ENCODE results near the gene USP20. TPM values are rescaled to one million over a fixed set of nuclear protein-coding genes. Genes with fewer than 3 reads are reported as not detected.

Gene USP20
- total and polyA plus RNA-seq, 9 donors = 6.0 to 16.5 (median 13.9) TPM

DNA sequence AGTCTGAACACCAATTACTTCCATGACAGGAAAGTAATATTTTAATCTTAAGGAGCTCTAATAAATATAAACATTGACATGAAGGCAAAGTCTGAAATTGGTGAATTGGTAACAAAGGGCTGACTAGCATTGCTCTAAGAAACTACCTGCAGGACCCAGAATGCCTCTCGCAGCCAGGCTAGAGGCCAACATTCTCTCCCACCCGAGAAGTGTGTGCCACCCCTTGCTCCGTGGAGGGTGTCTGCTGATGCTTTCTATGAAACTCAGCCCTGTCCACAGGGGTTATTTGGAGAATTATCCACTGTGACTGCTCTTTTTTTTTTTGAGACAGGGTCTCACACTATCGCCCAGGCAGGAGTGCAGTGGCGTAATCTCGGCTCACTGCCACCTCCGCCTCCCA, 81.4 kb downstream of the USP20 start:
- no peaks in the 10 kb centered on the region for H3K27me3 ChIP-seq (ENCODE audit: control insufficient read depth, insufficient read depth, low read length)
- no peak overlapping the region for H3K4me3 ChIP-seq (ENCODE audit: low read length)
- peaks cover 5% of the 10 kb centered on the region for H3K36me3 ChIP-seq (ENCODE audit: control insufficient read depth, insufficient read depth, low read length)
- no peaks in the 10 kb centered on the region for H3K4me1 ChIP-seq (ENCODE audit: control insufficient read depth, insufficient read depth, low read length)
- no peaks in the 10 kb centered on the region for H3K9me3 ChIP-seq (replicated peaks; ENCODE audit: control insufficient read depth, low read depth, low read length)
- 100% methylated on average over 1 of the region's 7 CpGs for WGBS (ENCODE audit: insufficient coverage)
- no peak overlapping the region for H3K27ac ChIP-seq (ENCODE audit: low read length)
- no peak for DNase-seq

DNA sequence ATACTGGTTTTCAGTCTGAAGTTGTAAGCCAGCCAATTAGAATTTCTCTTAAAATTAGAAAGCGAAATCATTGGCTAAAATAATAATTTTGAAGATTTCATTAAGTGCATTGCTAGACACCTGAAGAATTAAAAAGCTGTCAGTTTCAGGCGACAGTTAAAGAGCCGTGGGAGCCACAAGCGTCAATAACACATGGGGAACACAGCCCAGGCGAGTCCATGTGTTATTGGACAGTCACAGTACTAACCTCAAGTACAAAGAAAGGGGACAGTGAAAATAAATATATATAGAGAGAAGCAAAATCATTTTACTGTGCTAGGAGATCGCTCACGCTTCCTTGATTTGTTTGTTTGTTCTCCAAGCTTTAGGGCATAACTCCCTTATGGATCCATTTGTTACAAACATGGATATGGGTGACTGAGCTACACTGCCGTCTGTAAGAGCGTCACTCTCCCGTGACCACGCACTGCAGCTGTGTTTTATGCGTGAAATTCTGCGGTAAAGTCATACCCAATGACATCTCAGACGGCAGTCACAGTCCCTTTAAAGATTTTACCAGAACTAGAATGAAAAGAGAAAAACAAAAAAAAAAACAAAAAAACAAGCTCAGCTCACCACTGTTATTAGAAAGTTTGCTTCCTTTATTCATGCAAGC, 83.2 kb downstream of the USP20 start:
- Histone ChIP-seq H3K9me3 (replicated peaks; ENCODE audit: control insufficient read depth, low read depth, low read length) (no peaks in the 10 kb centered on the region), H3K4me1 (ENCODE audit: control insufficient read depth, insufficient read depth, low read length) (no peaks in the 10 kb centered on the region), H3K27me3 (ENCODE audit: control insufficient read depth, insufficient read depth, low read length) (no peaks in the 10 kb centered on the region), H3K4me3 (ENCODE audit: low read length) (no peak overlapping the region), H3K36me3 (ENCODE audit: control insufficient read depth, insufficient read depth, low read length) (peaks cover 8% of the 10 kb centered on the region), H3K27ac (ENCODE audit: low read length) (no peak overlapping the region)
- DNase-seq = no peak
- WGBS (ENCODE audit: insufficient coverage) = no CpG with 5 or more reads among the region's 14 CpGs

DNA sequence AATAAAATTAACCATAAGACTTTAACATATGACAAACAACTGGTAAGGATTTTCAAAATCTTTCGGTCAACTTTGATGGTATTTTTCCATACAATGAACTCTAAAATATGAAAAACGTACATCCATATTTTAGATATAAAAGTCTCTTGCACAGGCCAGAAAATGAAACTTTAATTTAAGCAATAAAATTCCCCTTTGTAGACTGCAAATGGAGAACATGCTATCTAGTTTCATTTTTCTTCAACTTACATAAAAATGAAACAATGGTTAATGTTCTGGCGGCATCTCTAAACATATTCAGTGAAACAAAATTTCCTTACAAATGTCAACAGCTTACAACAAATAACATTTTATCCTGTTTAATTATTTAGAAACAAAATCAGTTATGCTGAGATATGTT, 84.0 kb downstream of the USP20 start:
- H3K36me3 ChIP-seq (ENCODE audit: control insufficient read depth, insufficient read depth, low read length) = peaks cover 12% of the 10 kb centered on the region
- DNase-seq = no peak
- H3K9me3 ChIP-seq (replicated peaks; ENCODE audit: control insufficient read depth, low read depth, low read length) = no peaks in the 10 kb centered on the region
- no CpG with 5 or more reads among the region's 3 CpGs for WGBS (ENCODE audit: insufficient coverage)
- H3K4me3 ChIP-seq (ENCODE audit: low read length) = no peak overlapping the region
- H3K27ac ChIP-seq (ENCODE audit: low read length) = no peak overlapping the region
- no peaks in the 10 kb centered on the region for H3K4me1 ChIP-seq (ENCODE audit: control insufficient read depth, insufficient read depth, low read length)
- H3K27me3 ChIP-seq (ENCODE audit: control insufficient read depth, insufficient read depth, low read length) = no peaks in the 10 kb centered on the region

DNA sequence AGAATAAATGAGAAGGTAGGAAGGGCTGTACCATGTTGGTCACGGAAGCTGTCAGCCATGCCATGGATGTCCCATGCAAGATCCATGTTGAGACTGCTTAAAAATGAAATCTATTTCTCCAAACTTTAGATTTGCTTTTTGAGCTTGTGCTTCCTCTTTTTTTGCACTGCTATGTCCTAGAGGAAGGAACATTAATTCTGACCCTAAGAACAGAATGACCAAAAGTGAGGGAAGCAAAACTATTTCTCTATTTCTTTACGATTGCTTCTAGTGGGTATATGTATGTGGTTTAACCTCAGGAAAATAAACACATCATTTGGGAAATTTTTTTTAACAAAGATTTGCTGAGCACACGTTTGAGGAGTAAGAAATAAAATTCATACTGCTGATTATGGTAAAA, 84.6 kb downstream of the USP20 start:
- H3K27ac ChIP-seq (ENCODE audit: low read length) = no peak overlapping the region
- peaks cover 16% of the 10 kb centered on the region for H3K36me3 ChIP-seq (ENCODE audit: control insufficient read depth, insufficient read depth, low read length)
- no peaks in the 10 kb centered on the region for H3K4me1 ChIP-seq (ENCODE audit: control insufficient read depth, insufficient read depth, low read length)
- DNase-seq = peak; percentile 47
- WGBS (ENCODE audit: insufficient coverage) = no CpG with 5 or more reads among the region's 3 CpGs
- H3K4me3 ChIP-seq (ENCODE audit: low read length) = no peak overlapping the region
- no peaks in the 10 kb centered on the region for H3K27me3 ChIP-seq (ENCODE audit: control insufficient read depth, insufficient read depth, low read length)
- H3K9me3 ChIP-seq (replicated peaks; ENCODE audit: control insufficient read depth, low read depth, low read length) = no peaks in the 10 kb centered on the region

DNA sequence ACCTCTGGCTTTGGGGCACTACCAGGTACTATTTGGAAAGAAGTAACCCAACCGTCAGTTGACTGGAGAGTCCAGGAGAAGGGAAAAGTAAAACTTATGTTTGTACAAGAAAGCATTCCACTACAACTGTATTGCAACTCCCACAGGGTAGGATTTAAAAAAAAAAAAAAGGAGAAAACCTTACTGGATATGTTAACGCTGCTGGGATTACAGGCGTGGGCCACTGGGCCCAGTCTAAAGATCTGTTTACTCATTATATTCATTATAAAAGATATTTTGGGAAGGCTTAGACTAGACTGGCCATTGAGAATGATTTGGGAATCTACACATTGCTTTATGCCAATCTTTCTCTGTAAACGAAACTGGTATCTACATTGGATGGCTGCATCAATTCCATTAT, 86.6 kb downstream of the USP20 start:
- Histone ChIP-seq H3K4me3 (ENCODE audit: low read length) (no peak overlapping the region), H3K27ac (ENCODE audit: low read length) (no peak overlapping the region), H3K27me3 (ENCODE audit: control insufficient read depth, insufficient read depth, low read length) (no peaks in the 10 kb centered on the region), H3K36me3 (ENCODE audit: control insufficient read depth, insufficient read depth, low read length) (peaks cover 22% of the 10 kb centered on the region), H3K4me1 (ENCODE audit: control insufficient read depth, insufficient read depth, low read length) (no peaks in the 10 kb centered on the region), H3K9me3 (replicated peaks; ENCODE audit: control insufficient read depth, low read depth, low read length) (no peaks in the 10 kb centered on the region)
- no peak for DNase-seq
- WGBS (ENCODE audit: insufficient coverage) = no CpG with 5 or more reads among the region's 4 CpGs

DNA sequence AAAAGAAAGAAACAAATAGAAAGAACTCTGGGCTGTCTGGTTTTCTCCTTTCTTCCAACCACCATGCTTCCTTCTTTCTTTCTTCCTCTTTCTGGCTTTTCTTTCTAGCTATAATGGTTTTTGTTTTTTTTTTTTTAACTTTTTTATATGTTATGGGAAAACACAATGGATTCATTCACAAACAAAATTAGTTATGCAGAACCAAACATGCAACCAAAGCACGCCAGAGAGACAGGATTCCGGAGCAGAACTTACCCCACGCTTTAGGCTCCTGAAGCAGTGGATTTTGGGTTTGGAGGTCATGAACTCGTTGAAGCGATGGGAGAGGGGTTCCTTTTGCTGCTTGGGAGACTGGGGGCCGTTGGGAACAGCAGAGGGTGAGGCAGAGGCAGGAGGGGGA, 88.3 kb downstream of the USP20 start:
- DNase-seq = no peak
- Histone ChIP-seq H3K27me3 (ENCODE audit: control insufficient read depth, insufficient read depth, low read length) (no peaks in the 10 kb centered on the region), H3K4me3 (ENCODE audit: low read length) (no peak overlapping the region), H3K27ac (ENCODE audit: low read length) (no peak overlapping the region), H3K4me1 (ENCODE audit: control insufficient read depth, insufficient read depth, low read length) (no peaks in the 10 kb centered on the region), H3K36me3 (ENCODE audit: control insufficient read depth, insufficient read depth, low read length) (peaks cover 20% of the 10 kb centered on the region), H3K9me3 (replicated peaks; ENCODE audit: control insufficient read depth, low read depth, low read length) (no peaks in the 10 kb centered on the region)
- WGBS (ENCODE audit: insufficient coverage) = 76% methylated on average over 4 of the region's 6 CpGs

DNA sequence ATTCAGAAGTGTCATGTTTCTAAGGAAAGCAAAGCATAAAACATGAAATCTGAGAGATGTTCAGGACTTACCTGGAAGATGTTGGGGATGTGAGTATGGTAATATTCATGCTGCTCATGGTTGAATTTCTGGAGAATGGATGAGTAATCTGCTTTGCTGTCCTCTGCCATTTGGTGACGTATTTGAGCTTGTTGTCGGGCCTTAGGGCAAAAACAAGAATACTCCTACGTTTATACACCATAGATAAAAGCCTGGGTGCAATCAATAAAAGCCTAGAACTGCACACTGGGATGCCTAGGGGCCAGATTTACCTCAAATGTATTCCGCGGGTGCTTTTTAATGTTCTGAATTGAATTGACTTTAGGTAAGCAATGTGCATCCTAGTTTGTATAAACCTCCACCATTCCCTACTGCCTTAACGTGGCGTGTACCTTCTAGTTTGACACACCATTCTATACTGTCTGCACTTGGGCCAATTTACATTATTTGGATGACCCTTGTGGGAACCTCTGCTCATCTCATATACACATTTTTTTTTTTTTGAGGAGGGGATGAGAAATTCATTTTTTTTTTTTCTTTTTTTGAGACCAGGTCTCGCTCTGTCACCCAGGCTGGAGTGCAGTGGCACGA, 94.4 kb downstream of the USP20 start:
- peaks cover 17% of the 10 kb centered on the region for H3K36me3 ChIP-seq (ENCODE audit: control insufficient read depth, insufficient read depth, low read length)
- H3K27ac ChIP-seq (ENCODE audit: low read length) = no peak overlapping the region
- no CpG with 5 or more reads among the region's 9 CpGs for WGBS (ENCODE audit: insufficient coverage)
- DNase-seq = no peak
- H3K27me3 ChIP-seq (ENCODE audit: control insufficient read depth, insufficient read depth, low read length) = no peaks in the 10 kb centered on the region
- peaks cover 7% of the 10 kb centered on the region for H3K4me1 ChIP-seq (ENCODE audit: control insufficient read depth, insufficient read depth, low read length)
- no peak overlapping the region for H3K4me3 ChIP-seq (ENCODE audit: low read length)
- H3K9me3 ChIP-seq (replicated peaks; ENCODE audit: control insufficient read depth, low read depth, low read length) = no peaks in the 10 kb centered on the region

DNA sequence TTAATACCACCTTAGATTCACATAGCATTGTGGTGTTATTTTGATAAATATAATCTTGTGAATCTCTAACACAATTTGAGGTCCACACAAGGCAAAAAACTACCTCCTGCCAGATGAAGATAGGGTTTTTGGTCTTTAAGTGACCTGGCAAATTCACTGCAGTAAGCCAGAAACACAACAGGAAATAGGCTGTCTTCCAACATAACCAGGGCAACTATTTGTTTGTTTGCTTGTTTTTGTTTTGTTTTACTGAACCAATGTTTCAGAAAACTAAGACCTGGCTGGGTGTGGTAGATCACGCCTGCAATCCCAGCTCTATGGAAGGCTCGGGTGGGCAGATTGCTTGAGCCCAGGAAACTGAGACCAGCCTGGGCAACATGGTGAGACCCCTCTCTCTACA, 95.5 kb downstream of the USP20 start:
- H3K27me3 ChIP-seq (ENCODE audit: control insufficient read depth, insufficient read depth, low read length) = no peaks in the 10 kb centered on the region
- DNase-seq = no peak
- peaks cover 14% of the 10 kb centered on the region for H3K36me3 ChIP-seq (ENCODE audit: control insufficient read depth, insufficient read depth, low read length)
- H3K4me3 ChIP-seq (ENCODE audit: low read length) = no peak overlapping the region
- H3K27ac ChIP-seq (ENCODE audit: low read length) = no peak overlapping the region
- peaks cover 9% of the 10 kb centered on the region for H3K4me1 ChIP-seq (ENCODE audit: control insufficient read depth, insufficient read depth, low read length)
- no CpG with 5 or more reads among the region's 2 CpGs for WGBS (ENCODE audit: insufficient coverage)
- no peaks in the 10 kb centered on the region for H3K9me3 ChIP-seq (replicated peaks; ENCODE audit: control insufficient read depth, low read depth, low read length)

Other genes starting within 250 kb of the USP20 start
- gene C9orf50, start 214.4 kb upstream of the USP20 start, total RNA-seq = not detected
- gene C9orf50, start 214.4 kb upstream of the USP20 start, polyA plus RNA-seq (ENCODE audit: insufficient read depth in 1 of 8, insufficient read length in 8 of 8, low replicate concordance in 1 of 8) = under 1 TPM in 4 of 8 donors, not detected in 4; 0.15 to 0.26 (median 0.19) TPM
- gene NTMT1, start 209.3 kb upstream of the USP20 start, total RNA-seq = 26.9 TPM
- 10 to 100 TPM; 33.2 to 41.9 (median 39.3) TPM for gene NTMT1, start 209.3 kb upstream of the USP20 start, polyA plus RNA-seq (ENCODE audit: insufficient read depth in 1 of 8, insufficient read length in 8 of 8, low replicate concordance in 1 of 8)
- 7.1 TPM for gene ASB6, start 193.3 kb upstream of the USP20 start, total RNA-seq
- 10 to 100 TPM; 11.3 to 13.4 (median 12.8) TPM for gene ASB6, start 193.3 kb upstream of the USP20 start, polyA plus RNA-seq (ENCODE audit: insufficient read depth in 1 of 8, insufficient read length in 8 of 8, low replicate concordance in 1 of 8)
- gene PRRX2, start 169.8 kb upstream of the USP20 start, total RNA-seq = 8.9 TPM
- 1 to 10 TPM; 2.3 to 6.4 (median 3.9) TPM for gene PRRX2, start 169.8 kb upstream of the USP20 start, polyA plus RNA-seq (ENCODE audit: insufficient read depth in 1 of 8, insufficient read length in 8 of 8, low replicate concordance in 1 of 8)
- 7.9 TPM for gene PTGES, start 82.4 kb upstream of the USP20 start, total RNA-seq
- gene PTGES, start 82.4 kb upstream of the USP20 start, polyA plus RNA-seq (ENCODE audit: insufficient read depth in 1 of 8, insufficient read length in 8 of 8, low replicate concordance in 1 of 8) = 10 to 100 TPM in 1 of 8 donors, 1 to 10 TPM in 7; 6.7 to 10.5 (median 8.5) TPM
- 16.3 TPM for gene TOR1B, start 32.3 kb upstream of the USP20 start, total RNA-seq
- gene TOR1B, start 32.3 kb upstream of the USP20 start, polyA plus RNA-seq (ENCODE audit: insufficient read depth in 1 of 8, insufficient read length in 8 of 8, low replicate concordance in 1 of 8) = 10 to 100 TPM; 12.3 to 21.5 (median 14.9) TPM
- gene TOR1A, start 11.3 kb upstream of the USP20 start, total RNA-seq = 14.9 TPM
- 10 to 100 TPM; 22.2 to 31.8 (median 24.4) TPM for gene TOR1A, start 11.3 kb upstream of the USP20 start, polyA plus RNA-seq (ENCODE audit: insufficient read depth in 1 of 8, insufficient read length in 8 of 8, low replicate concordance in 1 of 8)
- 36.2 TPM for gene C9orf78, start 183 bp upstream of the USP20 start, total RNA-seq
- gene C9orf78, start 183 bp upstream of the USP20 start, polyA plus RNA-seq (ENCODE audit: insufficient read depth in 1 of 8, insufficient read length in 8 of 8, low replicate concordance in 1 of 8) = 10 to 100 TPM; 46.6 to 62.3 (median 50.7) TPM
- gene FNBP1, start 207.7 kb downstream of the USP20 start, total RNA-seq = 23.7 TPM
- 10 to 100 TPM; 15.0 to 28.4 (median 18.1) TPM for gene FNBP1, start 207.7 kb downstream of the USP20 start, polyA plus RNA-seq (ENCODE audit: insufficient read depth in 1 of 8, insufficient read length in 8 of 8, low replicate concordance in 1 of 8)
- gene GPR107, start 218.4 kb downstream of the USP20 start, total RNA-seq = 17.9 TPM
- 10 to 100 TPM; 28.9 to 42.1 (median 36.4) TPM for gene GPR107, start 218.4 kb downstream of the USP20 start, polyA plus RNA-seq (ENCODE audit: insufficient read depth in 1 of 8, insufficient read length in 8 of 8, low replicate concordance in 1 of 8)

Measured in muscle of leg (tissue), 11 donors.